ENCODE measurements around the gene MSRB1.

MSRB1 gene

DNA sequence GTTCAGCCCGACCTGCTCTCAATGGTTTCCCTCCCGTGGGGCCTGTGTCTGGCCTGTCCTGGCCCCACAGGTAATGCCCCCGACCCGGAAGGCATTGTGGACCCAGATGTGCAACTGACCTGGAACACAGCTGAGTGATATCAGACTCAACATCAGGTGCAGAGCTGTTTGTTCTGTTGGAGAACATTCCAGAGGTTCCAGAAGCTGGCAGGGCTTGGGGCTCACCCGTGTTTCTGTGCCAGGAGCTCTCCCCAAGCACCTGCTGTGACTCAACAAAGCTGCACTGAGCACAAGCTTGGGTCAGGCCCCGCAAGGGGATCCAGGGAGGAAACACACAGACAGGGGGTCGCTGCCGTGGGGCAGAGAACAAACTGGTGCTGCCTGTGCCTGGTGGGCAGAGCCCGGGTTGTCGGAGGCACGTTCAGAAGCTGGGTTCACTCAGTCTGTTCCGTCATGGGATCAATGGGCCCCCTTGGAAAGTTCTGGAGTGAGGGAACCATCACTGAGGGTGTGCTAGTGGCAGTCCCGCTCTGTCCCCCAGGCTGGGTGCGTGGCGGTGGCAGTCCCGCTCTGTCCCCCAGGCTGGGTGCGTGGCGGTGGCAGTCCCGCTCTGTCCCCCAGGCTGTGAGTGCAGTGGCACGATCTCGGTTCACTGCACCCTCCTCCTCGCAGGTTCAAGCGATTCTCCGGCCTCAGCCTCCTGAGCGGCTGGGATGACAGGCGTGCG lies 46.9 kb downstream of the MSRB1 start:
- DNase-seq, result no peak

DNA sequence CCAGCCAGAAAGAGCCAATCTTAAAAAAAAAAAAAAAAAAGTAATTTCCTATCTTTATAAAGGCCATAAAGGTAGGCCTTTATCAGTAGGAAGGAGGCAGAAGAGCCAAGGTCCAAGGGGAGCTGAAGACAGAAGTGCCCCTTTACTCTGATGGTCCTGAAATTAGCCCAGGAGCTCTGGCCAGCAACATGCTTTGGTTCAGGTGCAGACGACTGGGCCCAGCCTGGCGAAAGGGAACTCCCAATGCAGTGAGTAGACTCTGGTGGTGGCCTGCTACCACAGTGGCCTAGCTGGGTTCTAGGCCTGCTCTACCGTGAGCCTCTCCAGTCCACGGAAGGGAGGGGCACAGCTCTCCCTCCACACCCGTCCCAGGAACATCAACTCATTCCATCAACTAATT lies 47.9 kb downstream of the MSRB1 start:
- no peak for DNase-seq

DNA sequence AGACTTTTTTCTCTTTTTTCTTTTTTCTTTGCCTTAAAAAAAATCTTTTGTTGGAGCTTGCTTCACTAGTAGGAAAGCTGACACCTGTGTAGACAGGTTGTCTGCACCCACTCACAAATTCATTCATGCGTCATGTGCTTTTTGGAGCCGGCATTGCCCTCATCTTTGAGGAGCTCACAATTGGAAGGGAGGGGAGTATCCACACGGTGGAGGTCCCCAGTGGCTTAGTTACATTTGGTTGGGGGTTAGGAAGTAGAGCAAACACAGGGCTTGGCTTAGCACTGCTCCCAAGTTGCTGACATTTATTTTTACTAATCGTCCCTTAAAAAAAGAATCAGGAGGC lies 52.3 kb downstream of the MSRB1 start:
- peak; percentile 97 for DNase-seq

DNA sequence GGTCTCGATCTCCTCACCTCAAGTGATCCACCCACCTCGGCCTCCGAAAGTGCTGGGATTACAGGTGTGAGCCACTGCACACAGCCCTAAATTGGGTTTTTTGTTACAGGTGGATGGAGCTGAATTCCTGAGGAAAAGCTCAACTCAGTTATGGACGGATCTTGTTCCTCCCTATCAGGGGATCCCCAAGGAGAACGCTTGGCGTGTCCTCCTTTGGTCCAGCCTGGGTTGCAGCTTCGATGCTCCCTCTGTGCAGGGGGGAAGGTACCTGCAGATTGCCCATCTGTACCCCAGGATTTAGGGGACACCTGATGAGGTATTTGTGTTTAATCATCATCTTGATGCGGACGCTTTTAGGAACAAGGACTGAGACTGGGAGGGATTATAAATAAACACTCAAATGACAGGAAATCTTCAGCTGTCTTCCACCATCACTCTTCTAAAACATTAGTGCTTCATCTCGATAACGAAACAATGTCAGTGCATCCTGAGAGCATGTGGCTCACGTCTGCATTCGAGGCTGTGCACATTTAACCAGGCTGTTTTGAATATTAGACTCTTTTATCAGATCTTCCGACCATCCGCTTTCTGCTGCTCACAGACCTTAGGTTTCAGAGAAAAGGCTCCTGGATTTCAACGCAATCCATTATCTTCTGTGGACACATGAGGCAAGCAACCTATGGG lies 52.8 kb downstream of the MSRB1 start:
- no peak for DNase-seq

All from NCI-H2171 (cell line).